Measurements from ENCODE around the gene OR6M1. TPM values are rescaled to one million over a fixed set of nuclear protein-coding genes. Genes with fewer than 3 reads are reported as not detected.

The OR6M1 gene
- total and polyA plus RNA-seq, 9 of the 15 experiments (the other 6 are each of a cell fraction or from before 2014, with no cell fraction given) = not detected

GRCh38 chr11:123755813-123756212 lies 50.3 kb downstream of the OR6M1 start:
- no peak overlapping the region for H3K4me3 ChIP-seq
- in situ Hi-C loops (cut with MboI) = no loop called here
- H2AFZ ChIP-seq (ENCODE audit: low read depth, low read length) = no peak overlapping the region
- H4K20me1 ChIP-seq (replicated peaks; ENCODE audit: control insufficient read depth, insufficient read depth, low read length) = no peaks in the 10 kb centered on the region
- no TSS peak for BruUV-seq (replicated peaks)
- POLR2A ChIA-PET = interaction anchor here (0.7 to 1.2 kb wide), 2 partner anchors 14 to 50 kb away, joined by 3 to 4 read pairs; no protein-coding TSS in a partner anchor
- H3K4me1 ChIP-seq (replicated peaks in 1 of 2; ENCODE audit: control insufficient read depth in 2 of 2, insufficient read depth in 2 of 2, low read length in 2 of 2) = no peaks in the 10 kb centered on the region
- H3K9me3 ChIP-seq (replicated peaks; ENCODE audit: control insufficient read depth, insufficient read depth, low read depth, low read length) = no peaks in the 10 kb centered on the region
- H3K27me3 ChIP-seq (ENCODE audit: control insufficient read depth in 2 of 2, insufficient read depth in 2 of 2, low read length in 2 of 2) = peaks cover 6 to 8% of the 10 kb centered on the region in 2 experiments; a peak in 4 of 5 replicates
- H3K27ac ChIP-seq (ENCODE audit: extremely low read depth, low read depth, low read length) = no peak overlapping the region
- intact Hi-C loops (cut with micrococcal nuclease) = no loop called here
- H3K9me1 ChIP-seq (ENCODE audit: control insufficient read depth, insufficient read depth, low read length) = no peaks in the 10 kb centered on the region
- H3K36me3 ChIP-seq (ENCODE audit: control insufficient read depth, insufficient read depth, low read length) = no peaks in the 10 kb centered on the region
- CTCF ChIA-PET (ENCODE audit: low intra/inter-chr PET ratio) = no interaction called here
- H3K4me2 ChIP-seq (ENCODE audit: insufficient read depth, low read length) = no peak overlapping the region
- TF ChIP-seq DACH1 (IDR thresholded peaks at IDR 0.05; ENCODE audit: partially characterized antibody) (peak; percentile 63), TRIM24 (IDR thresholded peaks at IDR 0.05) (no peak), NR2F6 (CRISPR knock-in tag; IDR thresholded peaks at IDR 0.05) (no peak)
- 0% methylated on average over 3 of the region's 3 CpGs for WGBS (ENCODE audit: insufficient coverage, low coverage, missing lambda C conversion rate)
- ATAC-seq (no peak), DNase-seq (ENCODE audit: extremely low read depth in 1 of 4, low spot score in 3 of 4) (no peak), FAIRE-seq (no peak)
- no peak overlapping the region for H3K9ac ChIP-seq (ENCODE audit: insufficient read depth in 1 of 2, low read depth in 2 of 2, low read length in 2 of 2)
- no peaks in the 10 kb centered on the region for H3K79me2 ChIP-seq (ENCODE audit: control insufficient read depth, insufficient read depth, low read length)

Small RNA genes lying within 50 kb of the gene (small RNA-seq; reads per million reads assigned to genes)
- not detected for gene RNU1-21P

Other genes starting within 250 kb of the OR6M1 start
Only the 7 nearest of the 13 such genes appear.
- gene SCN3B, start 151.7 kb downstream of the OR6M1 start, total RNA-seq (2014; rRNA removed) = not detected in 2 replicates
- not detected in 2 replicates for gene SCN3B, start 151.7 kb downstream of the OR6M1 start, total RNA-seq (2014; rRNA removed; fragmentation: Illumina TruSeq; extraction: Trizol)
- not detected in 2 replicates for gene SCN3B, start 151.7 kb downstream of the OR6M1 start, total RNA-seq (2015; rRNA removed; fragmentation: Illumina TruSeq; extraction: Trizol)
- gene SCN3B, start 151.7 kb downstream of the OR6M1 start, total RNA-seq (2021) = 0.04 TPM in 1 of 2 replicates, not detected in the other
- 0.01 TPM in 2 replicates for gene SCN3B, start 151.7 kb downstream of the OR6M1 start, polyA plus RNA-seq (2011; rRNA removed)
- not detected in 2 replicates for gene SCN3B, start 151.7 kb downstream of the OR6M1 start, polyA plus RNA-seq (2014; fragmentation: Illumina TruSeq; extraction: Trizol)
- not detected for gene SCN3B, start 151.7 kb downstream of the OR6M1 start, polyA plus RNA-seq (2014; fragmentation: Nextera tagmentation; extraction: Ambion mirVana)
- 0.15 TPM in 1 of 2 replicates, not detected in the other for gene SCN3B, start 151.7 kb downstream of the OR6M1 start, polyA plus RNA-seq (2014; rRNA removed)
- gene ZNF202, start 64.7 kb downstream of the OR6M1 start, total RNA-seq (2014; rRNA removed) = 11.9 and 12.9 TPM in 2 replicates
- 14.4 and 15.3 TPM in 2 replicates for gene ZNF202, start 64.7 kb downstream of the OR6M1 start, total RNA-seq (2014; rRNA removed; fragmentation: Illumina TruSeq; extraction: Trizol)
- 17.7 and 18.7 TPM in 2 replicates for gene ZNF202, start 64.7 kb downstream of the OR6M1 start, total RNA-seq (2015; rRNA removed; fragmentation: Illumina TruSeq; extraction: Trizol)
- gene ZNF202, start 64.7 kb downstream of the OR6M1 start, total RNA-seq (2021) = 12.7 and 16.5 TPM in 2 replicates
- gene ZNF202, start 64.7 kb downstream of the OR6M1 start, polyA plus RNA-seq (2011; rRNA removed) = 9.6 and 15.2 TPM in 2 replicates
- gene ZNF202, start 64.7 kb downstream of the OR6M1 start, polyA plus RNA-seq (2014; fragmentation: Illumina TruSeq; extraction: Trizol) = 11.6 and 12.2 TPM in 2 replicates
- gene ZNF202, start 64.7 kb downstream of the OR6M1 start, polyA plus RNA-seq (2014; fragmentation: Nextera tagmentation; extraction: Ambion mirVana) = 1 to 10 TPM; 2.3 to 3.5 TPM
- 12.7 and 16.4 TPM in 2 replicates for gene ZNF202, start 64.7 kb downstream of the OR6M1 start, polyA plus RNA-seq (2014; rRNA removed)
- not detected in 2 replicates for gene OR6X1, start 51.8 kb downstream of the OR6M1 start, total RNA-seq (2014; rRNA removed)
- not detected in 2 replicates for gene OR6X1, start 51.8 kb downstream of the OR6M1 start, total RNA-seq (2014; rRNA removed; fragmentation: Illumina TruSeq; extraction: Trizol)
- gene OR6X1, start 51.8 kb downstream of the OR6M1 start, total RNA-seq (2015; rRNA removed; fragmentation: Illumina TruSeq; extraction: Trizol) = not detected in 2 replicates
- not detected in 2 replicates for gene OR6X1, start 51.8 kb downstream of the OR6M1 start, total RNA-seq (2021)
- gene OR6X1, start 51.8 kb downstream of the OR6M1 start, polyA plus RNA-seq (2011; rRNA removed) = not detected in 2 replicates
- not detected in 2 replicates for gene OR6X1, start 51.8 kb downstream of the OR6M1 start, polyA plus RNA-seq (2014; fragmentation: Illumina TruSeq; extraction: Trizol)
- not detected for gene OR6X1, start 51.8 kb downstream of the OR6M1 start, polyA plus RNA-seq (2014; fragmentation: Nextera tagmentation; extraction: Ambion mirVana)
- gene OR6X1, start 51.8 kb downstream of the OR6M1 start, polyA plus RNA-seq (2014; rRNA removed) = not detected in 2 replicates
- not detected in 2 replicates for gene TMEM225, start 79.3 kb upstream of the OR6M1 start, total RNA-seq (2014; rRNA removed)
- not detected in 2 replicates for gene TMEM225, start 79.3 kb upstream of the OR6M1 start, total RNA-seq (2014; rRNA removed; fragmentation: Illumina TruSeq; extraction: Trizol)
- not detected in 2 replicates for gene TMEM225, start 79.3 kb upstream of the OR6M1 start, total RNA-seq (2015; rRNA removed; fragmentation: Illumina TruSeq; extraction: Trizol)
- not detected in 2 replicates for gene TMEM225, start 79.3 kb upstream of the OR6M1 start, total RNA-seq (2021)
- gene TMEM225, start 79.3 kb upstream of the OR6M1 start, polyA plus RNA-seq (2011; rRNA removed) = not detected in 2 replicates
- gene TMEM225, start 79.3 kb upstream of the OR6M1 start, polyA plus RNA-seq (2014; fragmentation: Illumina TruSeq; extraction: Trizol) = not detected in 2 replicates
- not detected for gene TMEM225, start 79.3 kb upstream of the OR6M1 start, polyA plus RNA-seq (2014; fragmentation: Nextera tagmentation; extraction: Ambion mirVana)
- gene TMEM225, start 79.3 kb upstream of the OR6M1 start, polyA plus RNA-seq (2014; rRNA removed) = not detected in 2 replicates
- not detected in 2 replicates for gene OR8D4, start 95.8 kb upstream of the OR6M1 start, total RNA-seq (2014; rRNA removed)
- gene OR8D4, start 95.8 kb upstream of the OR6M1 start, total RNA-seq (2014; rRNA removed; fragmentation: Illumina TruSeq; extraction: Trizol) = not detected in 2 replicates
- gene OR8D4, start 95.8 kb upstream of the OR6M1 start, total RNA-seq (2015; rRNA removed; fragmentation: Illumina TruSeq; extraction: Trizol) = not detected in 2 replicates
- not detected in 2 replicates for gene OR8D4, start 95.8 kb upstream of the OR6M1 start, total RNA-seq (2021)
- not detected in 2 replicates for gene OR8D4, start 95.8 kb upstream of the OR6M1 start, polyA plus RNA-seq (2011; rRNA removed)
- gene OR8D4, start 95.8 kb upstream of the OR6M1 start, polyA plus RNA-seq (2014; fragmentation: Illumina TruSeq; extraction: Trizol) = not detected in 2 replicates
- not detected for gene OR8D4, start 95.8 kb upstream of the OR6M1 start, polyA plus RNA-seq (2014; fragmentation: Nextera tagmentation; extraction: Ambion mirVana)
- gene OR8D4, start 95.8 kb upstream of the OR6M1 start, polyA plus RNA-seq (2014; rRNA removed) = not detected in 2 replicates
- not detected in 2 replicates for gene OR4D5, start 133.3 kb upstream of the OR6M1 start, total RNA-seq (2014; rRNA removed)
- not detected in 2 replicates for gene OR4D5, start 133.3 kb upstream of the OR6M1 start, total RNA-seq (2014; rRNA removed; fragmentation: Illumina TruSeq; extraction: Trizol)
- gene OR4D5, start 133.3 kb upstream of the OR6M1 start, total RNA-seq (2015; rRNA removed; fragmentation: Illumina TruSeq; extraction: Trizol) = not detected in 2 replicates
- gene OR4D5, start 133.3 kb upstream of the OR6M1 start, total RNA-seq (2021) = not detected in 2 replicates
- gene OR4D5, start 133.3 kb upstream of the OR6M1 start, polyA plus RNA-seq (2011; rRNA removed) = not detected in 2 replicates
- not detected in 2 replicates for gene OR4D5, start 133.3 kb upstream of the OR6M1 start, polyA plus RNA-seq (2014; fragmentation: Illumina TruSeq; extraction: Trizol)
- not detected for gene OR4D5, start 133.3 kb upstream of the OR6M1 start, polyA plus RNA-seq (2014; fragmentation: Nextera tagmentation; extraction: Ambion mirVana)
- gene OR4D5, start 133.3 kb upstream of the OR6M1 start, polyA plus RNA-seq (2014; rRNA removed) = not detected in 2 replicates
- gene OR6T1, start 137.5 kb upstream of the OR6M1 start, total RNA-seq (2014; rRNA removed) = not detected in 2 replicates
- not detected in 2 replicates for gene OR6T1, start 137.5 kb upstream of the OR6M1 start, total RNA-seq (2014; rRNA removed; fragmentation: Illumina TruSeq; extraction: Trizol)
- not detected in 2 replicates for gene OR6T1, start 137.5 kb upstream of the OR6M1 start, total RNA-seq (2015; rRNA removed; fragmentation: Illumina TruSeq; extraction: Trizol)
- gene OR6T1, start 137.5 kb upstream of the OR6M1 start, total RNA-seq (2021) = not detected in 2 replicates
- not detected in 2 replicates for gene OR6T1, start 137.5 kb upstream of the OR6M1 start, polyA plus RNA-seq (2011; rRNA removed)
- gene OR6T1, start 137.5 kb upstream of the OR6M1 start, polyA plus RNA-seq (2014; fragmentation: Illumina TruSeq; extraction: Trizol) = not detected in 2 replicates
- gene OR6T1, start 137.5 kb upstream of the OR6M1 start, polyA plus RNA-seq (2014; fragmentation: Nextera tagmentation; extraction: Ambion mirVana) = not detected
- gene OR6T1, start 137.5 kb upstream of the OR6M1 start, polyA plus RNA-seq (2014; rRNA removed) = not detected in 2 replicates

All from K562 (cell line).